ENCODE measurements around the gene SMG9. TPM values are rescaled to one million over a fixed set of nuclear protein-coding genes. Genes with fewer than 3 reads are reported as not detected.
A peak's percentile ranks its signal among the peaks of the same experiment; 100 is the strongest.

Gene SMG9
- total RNA-seq, 4 donors from 2014 or later = 16.0 to 22.7 (median 21.1) TPM

DNA sequence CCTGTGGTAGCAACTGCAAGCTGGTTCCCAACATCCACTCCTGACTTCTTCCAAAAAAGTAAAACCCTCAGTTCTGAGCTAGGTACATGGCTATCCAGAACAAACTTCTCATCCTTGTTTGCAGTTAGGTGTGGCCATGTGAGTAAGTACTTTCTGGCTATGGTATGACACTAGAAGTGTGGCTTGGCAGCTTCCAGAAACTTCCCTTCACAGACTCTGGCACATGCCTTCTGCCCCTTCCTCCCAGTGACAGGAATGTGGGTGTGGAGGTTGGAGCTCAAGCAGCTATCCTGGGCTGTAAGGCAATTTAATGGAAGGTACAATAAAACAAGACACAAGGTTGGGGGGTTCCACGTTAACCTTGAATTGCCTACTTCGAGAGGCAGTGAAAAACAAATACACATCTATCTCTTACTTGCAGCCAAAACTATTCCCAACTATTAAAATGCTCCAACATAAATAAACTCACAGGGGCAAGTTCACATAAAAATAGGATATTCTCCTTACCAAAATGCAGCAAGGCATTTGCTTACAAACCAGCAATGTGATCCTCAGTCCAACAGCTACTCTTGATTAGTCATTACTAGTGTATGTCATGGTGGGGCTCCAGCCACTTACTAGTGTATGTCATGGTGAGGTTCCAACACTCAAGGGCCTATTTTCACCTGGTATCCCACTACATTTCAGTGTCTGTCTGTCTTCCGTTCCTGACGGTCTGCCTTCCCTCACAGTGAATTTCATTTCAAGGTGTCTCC, 3.1 kb downstream of the SMG9 start:
- Histone ChIP-seq H3K27ac (peak overlapping the region; percentile 22 to 99 (median 97)), H3K36me3 (peaks cover 16 to 49% (median 30%) of the 10 kb centered on the region in 3 donors), H3K9me3 (no peaks in the 10 kb centered on the region), H3K4me1 (peaks cover 20 to 72% (median 38%) of the 10 kb centered on the region in 3 donors), H3K27me3 (no peaks in the 10 kb centered on the region), H3K4me3 (no peak overlapping the region)
- intact Hi-C loops (cut with DNase I) = no loop called here
- WGBS, 2 donors = 69 to 94% methylated on average over 4 of the region's 4 CpGs
- TF ChIP-seq POLR2A (IDR thresholded peaks at IDR 0.05) = no peak
- TF ChIP-seq, protein P1, sequence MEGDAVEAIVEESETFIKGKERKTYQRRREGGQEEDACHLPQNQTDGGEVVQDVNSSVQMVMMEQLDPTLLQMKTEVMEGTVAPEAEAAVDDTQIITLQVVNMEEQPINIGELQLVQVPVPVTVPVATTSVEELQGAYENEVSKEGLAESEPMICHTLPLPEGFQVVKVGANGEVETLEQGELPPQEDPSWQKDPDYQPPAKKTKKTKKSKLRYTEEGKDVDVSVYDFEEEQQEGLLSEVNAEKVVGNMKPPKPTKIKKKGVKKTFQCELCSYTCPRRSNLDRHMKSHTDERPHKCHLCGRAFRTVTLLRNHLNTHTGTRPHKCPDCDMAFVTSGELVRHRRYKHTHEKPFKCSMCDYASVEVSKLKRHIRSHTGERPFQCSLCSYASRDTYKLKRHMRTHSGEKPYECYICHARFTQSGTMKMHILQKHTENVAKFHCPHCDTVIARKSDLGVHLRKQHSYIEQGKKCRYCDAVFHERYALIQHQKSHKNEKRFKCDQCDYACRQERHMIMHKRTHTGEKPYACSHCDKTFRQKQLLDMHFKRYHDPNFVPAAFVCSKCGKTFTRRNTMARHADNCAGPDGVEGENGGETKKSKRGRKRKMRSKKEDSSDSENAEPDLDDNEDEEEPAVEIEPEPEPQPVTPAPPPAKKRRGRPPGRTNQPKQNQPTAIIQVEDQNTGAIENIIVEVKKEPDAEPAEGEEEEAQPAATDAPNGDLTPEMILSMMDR (IDR thresholded peaks at IDR 0.05) = no peak
- no peak for DNase-seq

GRCh38 chr19:43749898-43750297, 4.9 kb downstream of the SMG9 start:
- intact Hi-C loops (cut with DNase I) = loop anchor here (5.0 kb wide), 1 partner anchor 32 kb away; the partner anchor contains the start of gene KCNN4
- Histone ChIP-seq H3K27me3 (no peaks in the 10 kb centered on the region), H3K4me3 (no peak overlapping the region), H3K4me1 (peaks cover 16 to 64% (median 30%) of the 10 kb centered on the region in 3 donors), H3K36me3 (peaks cover 16 to 64% (median 35%) of the 10 kb centered on the region in 3 donors), H3K9me3 (no peaks in the 10 kb centered on the region), H3K27ac (peak overlapping the region in 3 of 4 donors; percentile 22 to 56 (median 37))
- no peak for DNase-seq
- TF ChIP-seq POLR2A (IDR thresholded peaks at IDR 0.05) = no peak
- 100% methylated on average over 1 of the region's 1 CpG for WGBS, 2 donors

DNA sequence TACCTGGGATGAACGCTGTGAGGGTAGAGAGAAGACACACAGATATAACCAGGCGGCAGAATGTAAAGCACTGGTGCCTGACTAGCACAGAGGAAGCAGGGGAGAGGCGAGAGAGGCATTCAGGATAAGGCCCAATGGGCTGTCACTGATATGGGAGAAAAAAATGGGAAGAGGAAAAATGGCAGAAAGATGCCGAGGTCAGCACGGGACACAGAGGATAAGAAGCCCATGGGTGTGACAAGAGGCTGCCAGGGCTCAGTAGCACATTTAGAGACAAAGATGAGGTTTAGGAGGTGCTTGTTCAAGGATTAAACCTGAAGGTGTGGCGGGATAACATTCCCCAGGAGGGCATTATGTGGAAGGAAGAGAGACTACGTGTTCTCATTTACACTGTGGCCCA, 5.6 kb downstream of the SMG9 start:
- Histone ChIP-seq H3K4me3 (no peak overlapping the region), H3K4me1 (peaks cover 16 to 64% (median 30%) of the 10 kb centered on the region in 3 donors), H3K27me3 (no peaks in the 10 kb centered on the region), H3K27ac (peak overlapping the region in 3 of 4 donors; percentile 22 to 56 (median 37)), H3K9me3 (no peaks in the 10 kb centered on the region), H3K36me3 (peaks cover 16 to 71% (median 39%) of the 10 kb centered on the region in 3 donors)
- WGBS, 2 donors = 68 to 77% methylated on average over 7 of the region's 7 CpGs
- TF ChIP-seq, protein P1 (IDR thresholded peaks at IDR 0.05) = no peak
- no peak for DNase-seq
- intact Hi-C loops (cut with DNase I) = loop anchor here (5.0 kb wide), 1 partner anchor 33 kb away; the partner anchor contains the start of gene KCNN4

GRCh38 chr19:43748685-43749084, 6.1 kb downstream of the SMG9 start:
- TF ChIP-seq, protein P1 (IDR thresholded peaks at IDR 0.05) = no peak
- no peak for TF ChIP-seq POLR2A (IDR thresholded peaks at IDR 0.05)
- DNase-seq = no peak
- no peaks in the 10 kb centered on the region for H3K27me3 ChIP-seq
- H3K4me3 ChIP-seq = no peak overlapping the region
- peaks cover 16 to 76% (median 39%) of the 10 kb centered on the region in 3 donors for H3K36me3 ChIP-seq
- peak overlapping the region in 2 of 4 donors; percentile 22 to 56 for H3K27ac ChIP-seq
- H3K9me3 ChIP-seq = no peaks in the 10 kb centered on the region
- 78 to 100% methylated on average over 3 to 4 of the region's 4 CpGs for WGBS, 2 donors
- H3K4me1 ChIP-seq = peaks cover 16 to 59% (median 25%) of the 10 kb centered on the region in 3 donors
- intact Hi-C loops (cut with DNase I) = loop anchor here (5.0 kb wide), 1 partner anchor 34 kb away; the partner anchor contains the start of gene KCNN4

DNA sequence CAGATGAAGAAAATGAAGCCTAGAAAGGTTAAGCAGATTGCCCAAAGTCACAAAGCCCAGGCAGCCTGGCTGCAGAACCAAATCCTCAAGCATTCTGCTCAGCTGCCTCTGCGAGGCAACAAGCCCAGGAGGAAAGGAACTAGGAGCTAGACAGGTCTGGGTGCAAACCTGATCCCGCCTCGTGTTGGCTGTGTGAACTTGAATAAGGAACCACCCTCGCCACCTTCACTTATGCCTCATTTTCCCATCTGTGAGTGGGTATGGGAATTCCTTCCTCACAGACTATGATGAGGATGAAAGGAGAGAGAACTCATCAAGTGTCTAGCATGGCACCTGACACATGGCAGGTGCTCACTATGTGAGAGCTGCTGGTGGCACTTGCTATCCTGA, 6.6 kb downstream of the SMG9 start:
- Histone ChIP-seq H3K4me1 (peaks cover 16 to 55% (median 20%) of the 10 kb centered on the region in 3 donors), H3K27ac (no peak overlapping the region), H3K4me3 (no peak overlapping the region), H3K9me3 (no peaks in the 10 kb centered on the region), H3K27me3 (no peaks in the 10 kb centered on the region), H3K36me3 (peaks cover 16 to 81% (median 39%) of the 10 kb centered on the region in 3 donors)
- intact Hi-C loops (cut with DNase I) = loop anchor here (5.0 kb wide), 1 partner anchor 34 kb away; the partner anchor contains the start of gene KCNN4
- no peak for DNase-seq
- 74 to 76% methylated on average over 2 to 4 of the region's 4 CpGs for WGBS, 2 donors
- TF ChIP-seq, protein P1 (IDR thresholded peaks at IDR 0.05) = no peak
- TF ChIP-seq POLR2A (IDR thresholded peaks at IDR 0.05) = no peak

Measured in esophagus squamous epithelium (tissue), 5 donors.